Measurements from ENCODE around the gene MAP10. TPM values are rescaled to one million over a fixed set of nuclear protein-coding genes. Genes with fewer than 3 reads are reported as not detected.

MAP10 gene
- total and polyA plus RNA-seq, 10 of the 15 experiments (the other 5 are each of a cell fraction or from before 2014, with no cell fraction given) = 0.85 to 5.0 (median 4.3) TPM

DNA sequence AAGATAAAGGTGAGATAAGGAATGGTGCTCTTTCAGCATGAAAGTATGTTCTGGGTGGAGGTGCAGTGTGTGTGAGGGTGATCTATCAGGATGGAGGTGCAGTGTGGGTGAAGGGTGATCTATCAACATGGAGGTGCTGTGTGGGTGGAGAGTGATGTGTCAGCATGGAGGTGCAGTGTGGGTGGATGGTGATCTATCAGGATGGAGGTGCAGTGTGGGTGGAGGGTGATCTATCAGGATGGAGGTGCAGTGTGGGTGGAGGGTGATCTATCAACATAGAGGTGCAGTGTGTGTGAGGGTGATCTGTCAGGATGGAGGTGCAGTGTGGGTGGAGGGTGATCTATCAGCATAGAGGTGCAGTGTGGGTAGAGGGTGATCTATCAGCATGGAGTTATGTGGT is 12.3 kb upstream of the MAP10 start (continued):
- TF ChIP-seq BACH1 (IDR thresholded peaks at IDR 0.05; ENCODE audit: borderline replicate concordance) = no peak
- TF ChIP-seq STAT1 (conservative IDR thresholded peaks at IDR 0.05) = no peak
- TF ChIP-seq ZNF217 (IDR thresholded peaks at IDR 0.05) = no peak
- TF ChIP-seq NR2C2 (IDR thresholded peaks at IDR 0.05; ENCODE audit: borderline replicate concordance, control insufficient read depth, insufficient read length, low read depth) = no peak
- TF ChIP-seq, protein P1, sequence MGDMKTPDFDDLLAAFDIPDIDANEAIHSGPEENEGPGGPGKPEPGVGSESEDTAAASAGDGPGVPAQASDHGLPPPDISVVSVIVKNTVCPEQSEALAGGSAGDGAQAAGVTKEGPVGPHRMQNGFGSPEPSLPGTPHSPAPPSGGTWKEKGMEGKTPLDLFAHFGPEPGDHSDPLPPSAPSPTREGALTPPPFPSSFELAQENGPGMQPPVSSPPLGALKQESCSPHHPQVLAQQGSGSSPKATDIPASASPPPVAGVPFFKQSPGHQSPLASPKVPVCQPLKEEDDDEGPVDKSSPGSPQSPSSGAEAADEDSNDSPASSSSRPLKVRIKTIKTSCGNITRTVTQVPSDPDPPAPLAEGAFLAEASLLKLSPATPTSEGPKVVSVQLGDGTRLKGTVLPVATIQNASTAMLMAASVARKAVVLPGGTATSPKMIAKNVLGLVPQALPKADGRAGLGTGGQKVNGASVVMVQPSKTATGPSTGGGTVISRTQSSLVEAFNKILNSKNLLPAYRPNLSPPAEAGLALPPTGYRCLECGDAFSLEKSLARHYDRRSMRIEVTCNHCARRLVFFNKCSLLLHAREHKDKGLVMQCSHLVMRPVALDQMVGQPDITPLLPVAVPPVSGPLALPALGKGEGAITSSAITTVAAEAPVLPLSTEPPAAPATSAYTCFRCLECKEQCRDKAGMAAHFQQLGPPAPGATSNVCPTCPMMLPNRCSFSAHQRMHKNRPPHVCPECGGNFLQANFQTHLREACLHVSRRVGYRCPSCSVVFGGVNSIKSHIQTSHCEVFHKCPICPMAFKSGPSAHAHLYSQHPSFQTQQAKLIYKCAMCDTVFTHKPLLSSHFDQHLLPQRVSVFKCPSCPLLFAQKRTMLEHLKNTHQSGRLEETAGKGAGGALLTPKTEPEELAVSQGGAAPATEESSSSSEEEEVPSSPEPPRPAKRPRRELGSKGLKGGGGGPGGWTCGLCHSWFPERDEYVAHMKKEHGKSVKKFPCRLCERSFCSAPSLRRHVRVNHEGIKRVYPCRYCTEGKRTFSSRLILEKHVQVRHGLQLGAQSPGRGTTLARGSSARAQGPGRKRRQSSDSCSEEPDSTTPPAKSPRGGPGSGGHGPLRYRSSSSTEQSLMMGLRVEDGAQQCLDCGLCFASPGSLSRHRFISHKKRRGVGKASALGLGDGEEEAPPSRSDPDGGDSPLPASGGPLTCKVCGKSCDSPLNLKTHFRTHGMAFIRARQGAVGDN (IDR thresholded peaks at IDR 0.05) = no peak
- TF ChIP-seq ESRRA (IDR thresholded peaks at IDR 0.05; ENCODE audit: low read length) = no peak

- DNase-seq (ENCODE audit: low read depth, low spot score) (no peak), FAIRE-seq (no peak), ATAC-seq (0 out of 3 replicates have a peak, but pooled peaks have one; percentile 30)
- no peaks in the 10 kb centered on the region for H3K79me2 ChIP-seq (ENCODE audit: control insufficient read depth, insufficient read depth, low read length)
- no peaks in the 10 kb centered on the region for H4K20me1 ChIP-seq (ENCODE audit: control insufficient read depth, insufficient read depth)
- H3K36me3 ChIP-seq (ENCODE audit: control insufficient read depth in 2 of 2, insufficient read depth in 2 of 2, low read length in 1 of 2) = no peaks in the 10 kb centered on the region
- H3K9ac ChIP-seq (ENCODE audit: control insufficient read depth, insufficient read depth, low read length) = no peak overlapping the region
- TF ChIP-seq ZNF384 (IDR thresholded peaks at IDR 0.05; ENCODE audit: borderline replicate concordance, low read depth, low read length) (no peak), RAD21 (IDR thresholded peaks at IDR 0.05; ENCODE audit: insufficient read depth, low read depth, low read length) (0 out of 2 replicates have a peak, but pooled peaks have one; percentile 22), CTCF (IDR thresholded peaks at IDR 0.05 in 2 of 3, conservative IDR thresholded peaks at IDR 0.05 in 1 of 3; ENCODE audit: control insufficient read depth in 2 of 3, extremely low read depth in 1 of 3, insufficient read depth in 1 of 3, low read depth in 3 of 3, low read length in 3 of 3) (peak in 1 of 3 experiments; percentile 15; a peak in 1 of 6 replicates)
- H3K9me3 ChIP-seq (replicated peaks; ENCODE audit: control insufficient read depth, insufficient read depth, low read length) = no peaks in the 10 kb centered on the region
- in situ Hi-C loops (cut with MboI) (no loop called here), intact Hi-C loops (cut with micrococcal nuclease; ENCODE audit: unreplicated experiment) (no loop called here)
- H3K4me3 ChIP-seq = no peak overlapping the region
- WGBS (ENCODE audit: insufficient coverage, insufficient replicate concordance, low lambda C conversion rate, missing lambda C conversion rate) = 7% methylated on average over 3 of the region's 3 CpGs
- no TSS peak for BruUV-seq (replicated peaks)
- H3K4me2 ChIP-seq (ENCODE audit: control insufficient read depth, insufficient read depth) = no peak overlapping the region
- H2AFZ ChIP-seq (ENCODE audit: control insufficient read depth, low read depth, low read length) = no peak overlapping the region
- H3K4me1 ChIP-seq (ENCODE audit: control insufficient read depth, insufficient read depth, low read length) = no peaks in the 10 kb centered on the region
- ChIA-PET SMC1A (ENCODE audit: uncharacterized antibody, unreplicated experiment) (interaction anchor here (1.0 kb wide), 1 partner anchor 14 kb away, joined by 3 read pairs; no protein-coding TSS in a partner anchor), CTCF (interaction anchor here (0.7 kb wide), 1 partner anchor 26 kb away, joined by 3 read pairs; no protein-coding TSS in a partner anchor), RAD21 (ENCODE audit: unreplicated experiment) (no interaction called here), POLR2A (no interaction called here)
- H3K27me3 ChIP-seq (replicated peaks in 1 of 2; ENCODE audit: control insufficient read depth in 2 of 2, insufficient read depth in 2 of 2, low read length in 1 of 2) = peaks cover 0 to 2% of the 10 kb centered on the region in 2 experiments; a peak in 2 of 4 replicates
- H3K27ac ChIP-seq (ENCODE audit: control insufficient read depth, insufficient read depth) = no peak overlapping the region
Measured at GRCh38 chr1:232793944-232794343, 11.3 kb upstream of the MAP10 start.

Data from GM12878 (cell line).